Posterior cingulate gyrus (tissue), 11 donors: ENCODE measurements around the gene SPATA21.
"Not testable (repeated sequence)": the region's sequence is repeated elsewhere in the genome, so short reads cannot be mapped to it uniquely, and the experiment has no call there.

Source experiments
- DNase-seq, 10 donors: peaks; one replicate each; pipeline versions ENCODE4 v3.0.0 to v3.0.0-alpha.2; 2020 to 2021; ENCODE audit warnings: mixed read lengths in 3 of 10
- intact Hi-C: fragments of 100-400 bp; cut with DNase I; formaldehyde crosslinking; loops from one replicate; pipeline ENCODE4 v1.15.1; 2023

Gene SPATA21

DNA sequence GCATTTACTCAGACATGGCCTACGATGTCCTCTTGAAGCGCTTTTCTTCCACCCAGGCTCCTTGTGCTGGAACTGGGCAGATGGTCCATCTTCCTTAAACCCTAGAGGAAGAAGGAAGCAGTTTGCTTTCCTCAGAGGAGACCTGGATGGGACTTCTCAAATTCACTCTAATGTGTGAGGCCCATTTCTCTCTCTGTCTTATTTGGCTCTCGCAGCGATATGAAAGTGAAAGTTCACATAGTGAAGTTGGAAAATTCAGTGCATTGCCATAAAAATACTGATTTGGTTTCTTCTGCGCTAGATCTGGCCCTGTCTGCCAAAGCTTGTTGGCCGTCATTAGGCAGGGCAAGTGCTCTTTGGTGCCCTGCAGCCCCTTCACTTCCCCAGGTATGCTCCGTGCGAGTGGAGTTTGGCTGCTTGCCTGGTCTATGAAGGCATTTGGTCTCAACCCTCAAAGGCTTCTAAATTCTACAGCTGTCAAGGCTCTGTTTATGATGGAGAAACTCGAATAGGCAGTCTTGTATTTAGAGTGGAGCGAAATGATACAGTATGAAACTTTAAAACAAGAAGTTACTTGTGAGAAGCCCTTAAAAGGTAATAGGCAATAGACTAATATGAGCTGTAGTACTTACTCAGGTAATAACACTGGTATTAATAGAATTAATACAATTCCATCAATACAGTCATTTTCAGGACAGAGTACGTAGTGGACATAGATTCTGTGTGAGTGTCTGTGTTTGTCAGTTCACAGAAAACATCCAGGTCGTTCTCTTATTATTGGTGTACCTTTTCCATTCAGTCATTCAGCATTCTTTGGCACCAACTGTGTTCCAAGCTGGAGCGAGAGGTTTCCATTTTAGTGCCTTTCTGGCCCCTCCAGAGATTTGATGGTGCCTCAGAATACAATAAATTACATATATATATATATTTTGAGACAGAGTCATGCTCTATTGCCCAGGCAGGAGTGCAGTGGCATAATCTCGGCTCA, 49.7 kb downstream of the SPATA21 start:
- intact Hi-C loops, result no loop called here
- peak in 1 of 10 donors; percentile 20 for DNase-seq

DNA sequence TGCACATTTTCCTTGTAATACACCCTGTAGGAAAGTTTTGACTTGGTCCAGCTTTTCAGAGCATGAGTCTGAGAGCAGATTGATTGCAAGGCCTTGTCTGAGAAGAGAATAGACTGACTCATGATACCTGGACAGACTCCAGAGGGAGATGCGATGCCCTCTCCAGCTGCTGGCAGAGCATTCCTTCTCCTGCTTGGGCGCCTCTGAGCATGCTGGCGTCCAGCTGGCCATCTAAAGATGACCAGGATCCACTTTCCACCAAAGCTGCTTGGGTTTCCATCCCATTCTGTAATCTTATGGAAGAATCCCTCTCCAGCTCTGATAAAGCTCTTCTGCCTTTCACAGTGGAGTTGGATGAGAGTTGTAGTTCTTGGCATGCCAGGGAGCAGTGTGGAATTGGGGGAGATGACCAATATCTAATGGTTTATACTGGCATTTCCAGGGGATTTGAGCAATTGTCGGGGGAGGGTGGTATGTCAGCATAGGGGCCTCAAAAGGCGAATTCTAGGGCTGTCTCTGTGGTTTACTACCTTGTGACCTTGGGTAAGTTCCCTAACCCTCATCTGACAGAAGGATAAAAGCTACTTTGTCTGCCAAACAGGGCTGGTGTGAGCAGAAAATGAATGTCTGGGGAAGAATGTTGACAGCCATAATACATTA, 50.6 kb downstream of the SPATA21 start:
- intact Hi-C loops, result no loop called here

DNA sequence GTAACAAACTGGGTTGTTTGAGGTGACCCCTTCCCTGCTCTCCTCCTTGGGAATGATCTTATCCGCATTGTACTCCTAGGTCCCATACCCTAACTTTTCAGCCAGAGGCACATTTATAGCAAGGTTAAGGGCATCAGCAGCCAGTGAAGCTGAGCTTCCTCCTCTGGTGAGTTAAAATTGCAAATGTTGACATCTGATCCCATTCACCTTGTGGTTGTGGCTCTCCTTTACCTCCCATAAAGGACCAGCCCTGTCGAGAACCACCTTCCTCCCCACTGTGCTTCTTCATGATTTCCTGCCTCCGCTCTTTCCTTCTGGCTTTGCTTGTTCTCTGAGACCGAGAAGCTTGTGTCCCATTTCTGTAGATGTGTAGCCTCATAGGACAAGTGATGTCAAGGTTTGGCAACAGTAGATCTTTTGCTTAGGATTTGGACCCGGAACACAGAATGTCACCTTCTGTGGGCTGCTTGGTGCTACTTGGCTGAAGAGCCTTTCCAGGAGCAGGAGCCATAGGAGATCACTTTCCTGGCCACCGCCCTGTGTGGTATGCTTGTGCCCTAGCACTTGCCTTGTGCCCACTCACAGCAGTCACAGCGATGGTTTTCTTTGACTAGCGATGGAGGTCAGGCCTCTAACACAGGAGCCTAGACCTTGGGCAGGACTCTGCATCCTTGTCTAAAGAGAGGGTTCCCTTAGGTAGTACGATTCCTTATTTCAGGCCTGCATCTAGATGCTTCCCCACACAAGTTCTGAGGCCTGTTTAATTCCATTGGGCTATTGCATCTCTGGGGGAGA, 51.4 kb downstream of the SPATA21 start:
- intact Hi-C loops, result no loop called here
- DNase-seq, result no peak

More for the DNA sequence above, 50.6 kb downstream of the SPATA21 start:
- DNase-seq, result peak in 2 of 10 donors; percentile 27 to 89

DNA sequence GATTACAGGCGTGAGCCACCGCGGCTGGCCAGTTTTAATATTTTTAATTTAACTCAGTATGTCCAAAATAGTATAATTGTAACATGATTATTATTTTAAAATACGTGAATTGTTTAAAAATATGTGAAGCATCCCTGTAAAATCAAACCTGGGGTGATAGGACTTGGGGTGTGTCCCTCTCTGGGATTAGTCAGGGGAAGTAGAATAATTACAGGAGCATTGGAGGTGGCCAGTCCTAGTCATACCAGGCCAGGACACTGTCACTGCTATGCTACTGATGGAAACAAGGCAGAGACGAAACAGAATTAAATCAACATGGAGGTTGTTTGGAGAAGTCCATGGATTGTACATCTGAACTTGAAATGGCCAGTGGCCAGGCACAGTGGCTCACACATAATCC, 53.3 kb downstream of the SPATA21 start:
- intact Hi-C loops, result no loop called here
- peak in 1 of 10 donors; percentile 2 for DNase-seq

DNA sequence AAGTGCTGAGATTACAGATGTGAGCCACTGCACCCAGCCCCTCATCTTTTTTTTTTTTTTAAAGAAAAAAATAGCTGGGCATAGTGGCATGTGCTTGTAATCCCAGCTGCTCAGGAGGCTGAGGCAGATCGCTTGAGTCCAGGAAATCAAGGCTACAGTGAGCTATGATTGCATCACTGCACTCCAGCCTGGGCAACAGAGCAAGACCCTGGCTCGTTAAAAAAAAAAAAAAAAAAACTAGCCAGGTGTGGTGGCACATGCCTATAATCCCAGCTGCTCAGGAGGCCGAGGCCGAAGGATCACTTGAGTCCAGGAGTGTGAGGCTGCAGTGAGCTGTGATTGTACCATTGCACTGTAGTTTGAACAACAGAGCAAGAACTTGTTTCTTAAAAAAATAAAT, 56.4 kb downstream of the SPATA21 start:
- intact Hi-C loops, result no loop called here
- peak in 1 of 10 donors; percentile 10 for DNase-seq

DNA sequence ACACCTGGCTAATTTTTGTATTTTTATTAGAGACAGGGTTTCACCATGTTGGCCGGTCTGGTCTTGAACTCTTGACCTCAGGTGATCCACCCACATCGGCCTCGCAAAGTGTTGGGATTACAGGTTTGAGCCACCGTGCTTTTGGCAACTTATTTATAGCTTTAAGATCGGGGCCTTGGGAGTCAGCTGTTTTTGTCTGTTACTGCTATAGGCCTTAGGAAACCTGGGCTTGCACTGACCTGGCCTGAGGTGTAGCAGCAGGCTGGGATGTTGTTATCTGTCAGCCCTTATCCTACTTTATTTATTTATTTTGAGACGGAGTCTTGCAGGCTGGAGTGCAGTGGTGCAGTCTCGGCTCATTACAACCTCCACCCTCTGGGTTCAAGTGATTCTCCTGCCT, 58.8 kb downstream of the SPATA21 start:
- intact Hi-C loops, result no loop called here
- peak in 1 of 10 donors; percentile 16 for DNase-seq

DNA sequence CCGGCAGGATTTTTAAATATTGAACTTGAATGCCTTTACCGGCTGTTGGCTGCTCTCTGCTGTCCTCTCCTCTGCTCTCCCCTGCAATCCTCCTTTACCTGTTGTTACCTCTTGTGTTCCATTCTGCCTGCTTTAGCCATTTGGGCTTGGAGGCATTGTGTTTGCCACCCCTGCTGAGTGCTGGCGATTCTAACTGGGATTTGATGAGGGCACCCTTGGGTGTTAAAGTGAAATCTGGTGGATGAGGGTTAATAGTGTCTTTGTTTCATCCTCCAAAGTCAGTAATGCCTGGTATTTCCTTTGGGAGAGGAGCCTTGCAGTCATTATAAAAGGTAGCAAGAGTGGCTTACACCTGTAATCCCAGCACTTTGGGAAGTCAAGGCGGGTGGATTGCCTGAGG, 60.3 kb downstream of the SPATA21 start:
- no peak for DNase-seq
- intact Hi-C loops, result no loop called here

DNA sequence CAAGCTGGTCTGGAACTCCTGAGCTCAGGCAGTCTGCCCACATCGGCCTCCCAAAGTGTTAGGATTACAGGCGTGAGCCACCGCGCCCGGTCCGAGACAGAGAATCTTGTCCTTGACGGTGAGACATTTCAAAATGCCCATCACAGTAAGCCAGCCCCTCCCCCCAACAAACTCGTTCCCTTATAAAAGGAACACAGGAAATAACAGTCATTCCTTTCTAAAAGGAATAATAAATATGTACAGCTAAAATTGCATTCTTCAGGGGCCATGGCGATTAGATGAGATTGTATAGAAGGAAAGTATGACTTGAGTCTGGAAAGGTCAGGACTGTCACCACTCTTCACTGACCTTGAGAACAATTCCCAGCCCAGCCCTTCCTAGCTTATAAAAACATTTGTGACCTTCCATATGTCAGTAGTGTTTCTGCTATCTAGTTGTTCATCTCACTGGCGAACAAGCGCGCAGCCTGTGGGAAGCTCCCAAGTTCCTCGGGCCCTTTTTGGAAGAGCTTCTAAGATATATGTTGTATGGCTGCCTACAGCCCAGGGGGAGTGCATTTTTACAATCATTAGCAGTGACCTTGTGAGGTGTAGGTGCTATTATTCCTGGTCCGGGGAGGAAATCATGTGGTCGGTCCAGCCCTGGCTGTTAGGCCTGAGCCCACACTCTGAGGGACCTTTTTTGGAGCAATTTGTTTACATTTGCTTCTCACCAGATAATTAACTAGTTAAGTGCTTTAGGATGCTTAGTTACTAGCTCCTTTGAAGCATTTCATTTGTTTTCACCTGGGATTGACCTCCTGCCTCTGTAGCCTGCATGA, 61.5 kb downstream of the SPATA21 start:
- intact Hi-C loops, result no loop called here
- DNase-seq, result peak in 1 of 10 donors; percentile 79

DNA sequence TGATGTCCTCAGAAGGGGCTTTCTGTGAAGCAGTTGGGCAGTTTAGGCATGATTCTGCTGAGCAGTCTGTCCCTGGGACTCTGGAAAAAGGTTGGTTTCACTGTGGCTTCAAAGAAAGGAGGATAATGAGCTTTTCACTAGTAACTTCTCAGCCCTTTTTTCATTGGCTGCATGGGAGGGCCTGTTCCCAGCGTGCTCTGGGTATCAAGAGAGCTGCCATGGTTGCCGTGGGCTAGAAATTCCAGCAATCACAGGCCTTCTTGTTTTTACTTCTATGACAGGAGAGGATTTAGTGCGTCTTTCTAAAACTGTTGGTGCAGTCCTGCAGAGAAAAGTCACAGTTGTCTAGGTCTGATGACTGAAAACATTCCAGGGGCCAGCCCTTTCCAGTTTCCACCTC, 63.0 kb downstream of the SPATA21 start:
- DNase-seq, result peak in 1 of 10 donors; percentile 67
- intact Hi-C loops, result no loop called here

DNA sequence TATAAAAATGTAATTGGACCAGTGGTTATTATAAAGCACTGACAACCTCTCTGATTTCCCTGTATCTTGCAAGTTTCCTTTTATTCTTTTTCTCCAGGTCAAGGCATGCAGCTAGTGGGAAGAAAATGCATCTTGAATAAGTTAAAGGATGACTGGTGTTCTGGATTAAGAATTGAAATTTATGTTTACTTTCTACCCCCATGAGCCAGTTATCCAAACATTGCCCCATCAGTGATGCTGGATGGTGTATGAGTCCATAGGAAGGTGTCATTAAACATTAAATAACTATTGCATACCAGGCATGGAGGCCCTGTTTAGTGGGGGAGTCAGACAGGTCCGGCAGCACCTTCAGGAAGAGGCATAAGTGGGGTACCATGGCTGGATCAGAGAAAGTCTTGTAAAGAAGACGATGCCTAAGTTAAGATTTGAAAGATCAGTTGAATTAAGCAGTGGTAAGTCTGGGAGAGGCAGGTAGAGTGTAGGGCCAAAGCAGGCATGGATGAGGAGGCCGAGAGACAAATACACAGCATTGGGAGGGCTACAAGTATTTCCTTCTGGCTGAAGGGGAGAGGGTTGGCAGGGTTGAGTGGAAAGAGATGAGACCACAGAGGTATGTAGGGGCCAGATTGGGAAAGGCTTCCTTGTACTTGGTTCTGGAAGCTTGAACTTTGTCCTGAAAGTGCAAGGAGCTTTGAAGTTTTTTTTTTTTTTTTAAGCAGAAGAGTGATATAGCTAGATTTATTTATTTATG, 64.5 kb downstream of the SPATA21 start:
- DNase-seq, result no peak
- intact Hi-C loops, result no loop called here

DNA sequence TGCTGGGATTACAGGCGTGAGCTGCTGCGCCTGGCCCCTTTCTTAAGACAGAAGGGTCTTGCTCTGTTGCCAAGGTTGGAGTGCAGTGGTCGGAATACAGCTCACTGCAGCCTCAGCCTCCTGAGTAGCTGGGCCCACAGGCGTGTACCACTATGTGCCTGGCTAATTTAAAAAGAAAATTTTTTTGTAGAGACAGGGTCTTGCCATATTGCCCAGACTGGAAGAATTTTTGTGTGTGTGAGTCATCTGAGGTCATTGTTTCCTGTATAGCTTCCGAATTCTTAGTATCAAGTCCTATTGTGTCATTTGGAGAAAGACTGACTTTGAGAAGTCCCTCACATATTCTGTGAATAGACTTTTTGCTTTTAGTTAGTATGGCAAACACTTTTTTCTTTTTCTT, 65.5 kb downstream of the SPATA21 start:
- intact Hi-C loops, result no loop called here
- DNase-seq, result peak in 1 of 10 donors; percentile 18

DNA sequence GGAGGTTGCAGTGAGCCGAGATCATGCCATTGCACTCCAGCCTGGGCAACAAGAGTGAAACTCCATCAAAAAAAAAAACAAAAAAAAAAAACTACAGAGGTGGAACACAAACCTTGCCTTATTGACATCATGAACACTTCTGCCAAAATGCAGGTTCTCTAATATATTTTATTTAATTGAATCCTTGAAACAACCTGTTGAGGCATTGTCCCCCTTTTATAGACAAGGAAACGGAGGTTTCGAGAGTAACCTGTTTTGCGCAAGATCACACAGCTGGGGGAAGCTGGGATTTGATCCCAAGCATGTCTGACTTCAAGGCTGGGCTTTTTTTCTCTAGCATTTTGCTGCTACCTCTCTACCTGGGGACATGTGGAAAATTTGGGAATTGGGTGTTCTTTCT, 67.4 kb downstream of the SPATA21 start:
- no peak for DNase-seq
- intact Hi-C loops, result loop anchor here (10.0 kb wide), 1 partner anchor 125 kb away; no protein-coding TSS in a partner anchor

DNA sequence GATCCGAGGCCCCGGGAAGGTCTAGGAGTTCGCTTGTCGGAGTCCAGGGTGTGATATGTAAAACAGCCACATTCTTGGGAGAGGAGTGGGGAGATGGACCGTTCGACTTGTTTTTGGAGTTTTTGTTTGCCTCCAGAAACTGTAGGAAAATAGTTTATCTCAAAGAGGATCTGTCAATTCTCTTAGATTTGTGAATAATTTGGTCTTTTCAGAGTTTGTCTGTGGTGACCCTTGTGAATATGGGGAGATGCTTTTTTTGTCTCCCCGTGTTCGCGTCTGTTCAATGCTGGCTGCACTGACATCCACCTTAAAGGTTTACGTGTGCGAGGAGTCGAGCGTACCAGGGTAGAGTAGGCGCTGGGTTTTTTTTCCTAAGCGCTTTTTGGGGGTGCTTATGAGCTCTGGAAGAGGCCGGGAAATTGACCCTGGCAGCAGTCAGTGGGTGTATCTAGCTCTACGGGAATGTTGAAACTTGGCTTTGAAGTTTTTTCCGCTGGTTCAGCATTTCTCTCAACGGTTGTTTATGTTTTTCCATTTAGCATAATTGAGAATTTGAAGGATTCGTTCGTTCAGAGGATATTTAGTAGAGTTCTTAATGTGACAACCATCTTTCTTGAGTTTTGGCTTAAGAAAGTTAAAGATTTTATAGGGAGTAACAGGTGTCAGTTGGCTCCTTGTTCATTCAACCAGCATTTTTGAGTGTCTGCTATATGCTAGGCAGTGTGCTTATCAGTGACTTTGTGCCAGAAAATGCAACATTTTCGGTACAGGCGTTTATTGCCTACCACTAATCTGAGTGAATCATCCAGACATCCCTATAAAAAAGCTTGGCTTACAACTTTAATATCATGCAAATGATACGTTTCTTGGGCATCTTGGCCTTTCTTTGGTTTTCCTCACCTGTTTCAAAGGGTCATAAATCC, 69.0 kb downstream of the SPATA21 start:
- DNase-seq, result no peak
- intact Hi-C loops, result loop anchor here (10.0 kb wide), 1 partner anchor 123 kb away; no protein-coding TSS in a partner anchor

DNA sequence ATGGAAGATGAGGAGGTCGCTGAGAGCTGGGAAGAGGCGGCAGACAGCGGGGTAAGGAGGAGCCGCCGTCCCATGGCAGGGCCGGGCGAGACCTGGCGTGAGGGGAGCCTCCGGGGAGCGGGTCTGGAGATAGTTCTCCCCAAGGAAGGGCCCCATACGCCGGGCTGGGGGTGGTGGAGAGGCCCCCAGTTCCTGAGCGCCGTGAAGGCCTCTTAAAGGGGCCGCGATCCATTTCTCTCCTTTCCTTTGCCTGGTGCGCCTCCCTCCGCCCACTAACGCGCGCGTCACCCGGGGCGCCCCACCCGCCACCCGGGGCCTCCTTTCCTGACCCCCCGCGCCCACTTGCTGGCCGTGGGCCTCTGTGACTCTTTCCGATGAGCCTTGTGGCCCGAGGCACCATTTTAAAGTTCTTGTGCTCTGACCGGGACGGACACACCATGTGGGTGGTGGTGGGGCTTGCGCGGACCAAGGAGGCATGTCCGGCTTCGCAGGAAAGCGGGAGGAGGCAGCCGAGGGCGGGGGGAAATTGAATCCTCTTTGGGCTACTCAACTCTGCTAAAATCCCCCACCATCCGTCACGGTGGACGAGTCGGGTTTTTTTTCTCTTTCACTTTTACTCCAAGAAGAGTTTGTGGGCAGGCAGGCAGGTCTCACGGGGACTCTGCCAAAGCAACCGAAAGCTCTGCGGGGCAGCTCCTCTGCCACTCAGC, 69.8 kb downstream of the SPATA21 start:
- intact Hi-C loops, result loop anchor here (10.0 kb wide), 1 partner anchor 123 kb away; no protein-coding TSS in a partner anchor
- DNase-seq, result peak; percentile 66 to 97 (median 76)

DNA sequence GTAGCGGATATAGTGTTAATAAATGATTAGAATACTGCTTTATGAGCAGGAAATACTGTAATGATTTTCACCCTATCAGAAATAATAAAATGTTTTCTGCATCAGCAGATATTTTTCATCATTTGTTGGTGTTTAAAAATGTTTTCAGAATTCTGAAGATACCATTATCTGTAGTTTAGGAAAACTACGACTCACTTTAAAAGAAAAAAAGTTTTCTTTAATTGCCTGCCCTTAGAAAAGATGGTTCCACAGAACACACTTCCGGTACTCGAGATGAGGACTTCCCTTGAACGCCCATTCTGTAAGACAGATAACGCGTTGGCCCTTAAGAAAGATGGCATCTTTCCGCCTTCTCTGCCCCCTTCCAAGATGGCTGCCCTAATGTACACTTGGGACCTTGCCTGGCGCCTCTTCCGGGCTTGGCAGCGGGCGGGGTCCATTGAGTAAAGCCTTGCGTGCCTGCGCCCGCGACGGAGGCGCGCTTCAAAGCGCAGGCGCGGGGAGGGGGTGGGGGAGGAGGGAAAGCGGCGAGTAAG, 70.4 kb downstream of the SPATA21 start, which contains the start of gene SZRD1:
SZRD1 (plus strand) TSS at position 521 of the 536 bp plus-strand sequence. CDS start 16 bp downstream, outside the sequence.
- DNase-seq, result peak; percentile 89 to 99 (median 94)
- intact Hi-C loops, result loop anchor here (10.0 kb wide), 1 partner anchor 122 kb away; no protein-coding TSS in a partner anchor

DNA sequence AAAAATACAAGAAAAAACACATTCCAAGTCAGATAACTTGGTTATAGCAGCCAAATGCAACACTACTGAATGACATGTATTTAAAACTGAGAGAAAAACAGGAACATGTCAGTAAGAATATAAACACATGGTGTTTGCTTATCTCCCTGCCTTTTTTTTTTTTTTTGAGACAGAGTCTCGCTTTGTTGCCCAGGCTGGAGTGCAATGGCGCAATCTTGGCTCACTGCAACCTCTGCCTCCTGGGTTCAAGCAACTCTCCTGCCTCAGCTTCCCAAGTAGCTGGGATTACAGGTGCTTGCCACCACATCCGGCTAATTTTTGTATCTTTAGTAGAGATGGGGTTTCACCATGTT, 72.1 kb downstream of the SPATA21 start:
- intact Hi-C loops, result loop anchor here (10.0 kb wide), 1 partner anchor 120 kb away; no protein-coding TSS in a partner anchor
- DNase-seq, result not testable (repeated sequence)

DNA sequence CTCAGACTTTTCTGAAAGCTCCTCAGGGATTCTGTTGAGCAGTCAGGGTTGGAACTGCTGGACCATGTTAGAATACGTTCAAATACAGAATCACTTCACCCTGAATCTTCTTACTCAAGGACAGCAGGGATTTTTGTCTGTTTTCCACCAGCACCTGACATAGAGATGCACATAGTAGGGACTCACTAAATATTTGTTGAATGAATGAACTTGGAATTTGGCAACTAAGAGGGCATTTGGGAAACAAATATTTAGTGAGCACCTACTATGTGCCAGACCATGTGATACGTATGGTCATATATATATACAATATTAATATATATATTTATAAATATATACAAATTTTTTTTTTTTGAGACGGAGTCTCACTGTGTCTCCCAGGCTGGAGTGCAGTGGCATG, 80.4 kb downstream of the SPATA21 start:
- DNase-seq, result no peak
- intact Hi-C loops, result loop anchor here (10.0 kb wide), 1 partner anchor 698 kb away; the partner anchor contains the start of gene SDHB
